Lung (tissue), 12 donors: ENCODE data around the gene TMEM135. TPM values are rescaled to one million over a fixed set of nuclear protein-coding genes. Genes with fewer than 3 reads are reported as not detected.

ENCODE experiments used
- ATAC-seq: fragments of 200-7000 bp; cut with Tn5 transposase; one replicate; pipeline ENCODE4 v1.9.1; 2020; ENCODE audit warnings: moderate number of reproducible peaks; ENCODE audit not compliant: insufficient read depth, low FRiP score
- DNase-seq, 3 donors: peaks; one replicate each; pipeline ENCODE4 v3.0.0-alpha.2; 2013 to 2017
- H3K27ac ChIP-seq, 2 donors: one replicate each; pipeline ENCODE4 v1.5.1; 2013; ENCODE audit warnings: mild to moderate bottlenecking in 2 of 2, moderate library complexity in 2 of 2, control low read depth in 1 of 2, inconsistent platforms in 1 of 2, low read depth in 1 of 2, low read length in 1 of 2
- H3K27me3 ChIP-seq, 3 donors: one replicate each; pipeline ENCODE4 v1.5.1; 2013; ENCODE audit warnings: low read length in 2 of 3; ENCODE audit not compliant: control insufficient read depth in 3 of 3, insufficient read depth in 3 of 3
- H3K36me3 ChIP-seq, 4 donors: one replicate each; pipeline ENCODE4 v1.5.1; 2013; ENCODE audit warnings: low read length in 4 of 4, mild to moderate bottlenecking in 1 of 4, moderate library complexity in 1 of 4; ENCODE audit not compliant: control insufficient read depth in 4 of 4, insufficient read depth in 4 of 4
- H3K4me1 ChIP-seq, 5 donors: one replicate each; pipeline ENCODE4 v1.5.1; 2013; ENCODE audit warnings: low read length in 5 of 5, mild to moderate bottlenecking in 2 of 5, moderate library complexity in 1 of 5; ENCODE audit not compliant: control insufficient read depth in 5 of 5, insufficient read depth in 5 of 5
- H3K4me3 ChIP-seq: one replicate; pipeline ENCODE4 v1.5.1; 2013; ENCODE audit warnings: mild to moderate bottlenecking, control low read depth, moderate library complexity
- H3K9ac ChIP-seq, 2 donors: one replicate each; pipeline ENCODE4 v1.5.1; 2013; ENCODE audit warnings: low read length in 2 of 2, control low read depth in 1 of 2; ENCODE audit not compliant: insufficient read depth in 1 of 2
- H3K9me3 ChIP-seq, 4 donors: one replicate each; pipeline ENCODE4 v1.5.1; 2013; ENCODE audit warnings: low read length in 3 of 4, mild to moderate bottlenecking in 1 of 4, moderate library complexity in 1 of 4; ENCODE audit not compliant: control insufficient read depth in 4 of 4, insufficient read depth in 3 of 4
- WGBS, 2 donors: extraction: QIAGEN DNeasy Blood & Tissue Kit; methylation state at CpG; one replicate each; pipeline ENCODE4 v1.1.7; 2013; 5-methylcytosine and 5-hydroxymethylcytosine counted together
- polyA plus RNA-seq, 2 donors: library from polyadenylated mRNA; stranded (reverse); fragments of 200-250 nt; gene quantifications; one replicate each; pipeline ENCODE4 v1.2.1, GENCODE V29; 2013
- total RNA-seq, 2 donors: library from RNA; depleted of rRNA in 1 of 2; stranded (reverse); fragments of >200 nt in 1 of 2; gene quantifications; one replicate each; pipeline ENCODE4 v1.2.1, GENCODE V29; 2014 to 2021
- TF ChIP-seq, protein P1 (sequence below): IDR thresholded peaks from 2 replicates; pipeline ENCODE4 v1.5.1; 2012; ENCODE audit warnings: mild to moderate bottlenecking; ENCODE audit errors: control extremely low read depth, extremely low read depth
- donor health status: control.
- donor health status: control.
- donor health status: Bipolar disorder and iron deficiency.
- donor health status: healthy.
- donor health status: DM: yes; HTN: yes; CAD: no.

TMEM135 gene
- total and polyA plus RNA-seq, 4 donors = 5.9 to 42.0 (median 11.5) TPM

DNA sequence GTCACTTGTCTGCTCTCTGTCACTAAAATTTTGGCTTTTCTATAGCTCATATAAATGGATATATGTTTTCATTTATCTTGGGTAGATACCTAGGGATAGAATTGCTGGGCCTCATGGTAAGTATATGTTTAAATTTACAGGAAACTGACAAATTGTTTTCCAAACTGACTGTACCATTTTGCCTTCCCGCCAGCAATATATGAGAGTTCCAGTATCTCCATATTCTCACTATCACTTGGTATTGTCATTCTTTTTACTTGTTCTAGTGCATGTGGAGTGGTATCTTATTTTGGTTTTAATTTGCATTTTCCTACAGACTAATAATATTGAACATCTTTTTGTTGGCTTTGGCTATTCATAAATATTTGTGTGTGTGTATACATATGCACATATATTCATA is 101.7 kb downstream of the TMEM135 start:
- Histone ChIP-seq H3K4me1 (no peaks in the 10 kb centered on the region), H3K9ac (no peak overlapping the region), H3K4me3 (no peak overlapping the region), H3K27ac (no peak overlapping the region), H3K36me3 (peaks cover 0 to 1% (median 0%) of the 10 kb centered on the region in 4 donors), H3K27me3 (no peaks in the 10 kb centered on the region), H3K9me3 (no peaks in the 10 kb centered on the region)
- no peak for ATAC-seq
- 50 to 96% methylated on average over 1 of the region's 1 CpG for WGBS, 2 donors
- DNase-seq = no peak
- TF ChIP-seq, protein P1, sequence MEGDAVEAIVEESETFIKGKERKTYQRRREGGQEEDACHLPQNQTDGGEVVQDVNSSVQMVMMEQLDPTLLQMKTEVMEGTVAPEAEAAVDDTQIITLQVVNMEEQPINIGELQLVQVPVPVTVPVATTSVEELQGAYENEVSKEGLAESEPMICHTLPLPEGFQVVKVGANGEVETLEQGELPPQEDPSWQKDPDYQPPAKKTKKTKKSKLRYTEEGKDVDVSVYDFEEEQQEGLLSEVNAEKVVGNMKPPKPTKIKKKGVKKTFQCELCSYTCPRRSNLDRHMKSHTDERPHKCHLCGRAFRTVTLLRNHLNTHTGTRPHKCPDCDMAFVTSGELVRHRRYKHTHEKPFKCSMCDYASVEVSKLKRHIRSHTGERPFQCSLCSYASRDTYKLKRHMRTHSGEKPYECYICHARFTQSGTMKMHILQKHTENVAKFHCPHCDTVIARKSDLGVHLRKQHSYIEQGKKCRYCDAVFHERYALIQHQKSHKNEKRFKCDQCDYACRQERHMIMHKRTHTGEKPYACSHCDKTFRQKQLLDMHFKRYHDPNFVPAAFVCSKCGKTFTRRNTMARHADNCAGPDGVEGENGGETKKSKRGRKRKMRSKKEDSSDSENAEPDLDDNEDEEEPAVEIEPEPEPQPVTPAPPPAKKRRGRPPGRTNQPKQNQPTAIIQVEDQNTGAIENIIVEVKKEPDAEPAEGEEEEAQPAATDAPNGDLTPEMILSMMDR = no peak

DNA sequence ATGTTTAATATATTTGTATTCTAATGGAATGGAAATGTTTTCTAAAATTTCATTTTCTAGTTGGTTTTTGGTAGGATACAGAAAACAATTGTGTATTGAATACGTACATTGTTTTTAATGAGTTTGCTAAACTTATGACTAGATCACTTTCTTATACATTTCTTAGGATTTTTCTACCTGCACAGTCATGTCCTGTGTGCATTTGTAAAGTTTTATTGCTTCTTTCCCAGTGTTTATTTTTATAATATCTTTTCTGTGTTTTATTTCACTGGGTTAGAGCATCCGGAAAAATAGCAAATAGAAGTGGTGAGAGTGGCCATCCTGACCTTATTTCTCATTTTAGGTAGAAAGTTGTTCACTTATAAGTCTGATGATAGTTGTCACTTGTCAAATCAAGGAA is 103.6 kb downstream of the TMEM135 start:
- no peaks in the 10 kb centered on the region for H3K27me3 ChIP-seq
- no peak overlapping the region for H3K9ac ChIP-seq
- H3K4me3 ChIP-seq = no peak overlapping the region
- no peak overlapping the region for H3K27ac ChIP-seq
- H3K9me3 ChIP-seq = no peaks in the 10 kb centered on the region
- DNase-seq = no peak
- TF ChIP-seq, protein P1 = no peak
- H3K4me1 ChIP-seq = no peaks in the 10 kb centered on the region
- ATAC-seq = no peak
- WGBS, 2 donors = 95% methylated on average over 2 of the region's 2 CpGs
- peaks cover 0 to 1% (median 0%) of the 10 kb centered on the region in 4 donors for H3K36me3 ChIP-seq

DNA sequence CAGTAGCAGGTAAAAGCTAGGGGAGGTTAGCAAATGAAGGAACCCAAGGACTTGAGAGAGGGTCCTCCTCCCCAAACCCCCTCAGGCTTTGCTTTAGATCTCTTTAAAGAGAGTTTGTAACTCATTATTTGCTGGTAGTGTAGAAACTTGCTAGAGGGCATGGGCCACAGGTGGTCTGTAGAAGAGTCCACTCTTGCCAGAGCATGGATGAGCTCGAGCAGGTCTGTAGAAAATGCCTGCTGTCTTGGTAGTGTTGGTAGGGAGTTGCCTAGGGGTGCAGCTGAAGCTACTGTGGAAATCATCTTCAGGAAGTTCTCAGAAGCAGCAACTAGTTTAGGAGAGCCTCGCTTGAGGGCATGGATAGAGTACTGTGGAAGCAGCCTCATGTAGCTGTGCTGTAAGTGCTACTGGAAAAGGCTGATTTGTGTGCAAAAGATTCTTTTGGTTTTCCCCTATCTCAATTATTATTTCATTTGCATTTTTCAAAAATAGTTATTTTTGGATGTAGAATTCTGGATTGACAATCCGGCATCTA is 104.3 kb downstream of the TMEM135 start:
- peaks cover 0 to 1% (median 0%) of the 10 kb centered on the region in 4 donors for H3K36me3 ChIP-seq
- no peak for ATAC-seq
- no peak overlapping the region for H3K27ac ChIP-seq
- H3K9me3 ChIP-seq = no peaks in the 10 kb centered on the region
- DNase-seq = no peak
- H3K27me3 ChIP-seq = no peaks in the 10 kb centered on the region
- WGBS, 2 donors = 79 to 95% methylated on average over 3 of the region's 3 CpGs
- no peak overlapping the region for H3K4me3 ChIP-seq
- no peaks in the 10 kb centered on the region for H3K4me1 ChIP-seq
- TF ChIP-seq, protein P1 = no peak
- H3K9ac ChIP-seq = no peak overlapping the region

DNA sequence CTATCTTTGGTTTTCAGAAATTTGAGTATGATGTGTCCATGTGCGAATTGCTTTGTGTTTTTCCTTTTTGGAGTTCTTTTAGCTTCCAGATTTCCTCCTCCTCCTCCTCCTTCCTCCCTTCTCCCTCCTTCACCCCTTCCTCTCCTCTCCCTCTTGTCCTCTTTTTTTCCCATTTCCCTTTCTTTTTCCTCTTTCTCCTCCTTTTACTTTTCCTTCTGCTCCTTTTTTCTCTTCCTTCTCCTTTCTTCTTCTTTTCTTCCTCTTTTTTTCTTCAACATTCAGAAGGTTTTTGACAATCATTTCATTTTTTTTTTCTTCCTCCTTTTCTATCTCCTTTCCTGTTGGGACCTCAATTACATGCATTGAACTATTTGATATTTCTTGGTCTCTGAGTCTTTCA is 104.9 kb downstream of the TMEM135 start:
- DNase-seq = no peak

More for the DNA sequence above, 104.9 kb downstream of the TMEM135 start:
- Histone ChIP-seq H3K4me3 (no peak overlapping the region), H3K27me3 (no peaks in the 10 kb centered on the region), H3K27ac (no peak overlapping the region), H3K9ac (no peak overlapping the region), H3K9me3 (no peaks in the 10 kb centered on the region), H3K4me1 (no peaks in the 10 kb centered on the region), H3K36me3 (peaks cover 0 to 1% (median 0%) of the 10 kb centered on the region in 4 donors)
- WGBS, 2 donors = 95 to 100% methylated on average over 1 of the region's 1 CpG
- no peak for ATAC-seq
- TF ChIP-seq, protein P1 = no peak
